ENCODE measurements around the gene ARAP1.

GRCh38 chr11:72752088-72752914, at the start of gene ARAP1:
- TF ChIP-seq GATA2 (IDR thresholded peaks at IDR 0.05; ENCODE audit: low read depth, low read length) (no peak), GATA3 (IDR thresholded peaks at IDR 0.05; ENCODE audit: low read depth, low read length) (no peak)

Data from SH-SY5Y (cell line).